A673 (cell line): Measurements from ENCODE around the gene FYCO1. TPM values are rescaled to one million over a fixed set of nuclear protein-coding genes. Genes with fewer than 3 reads are reported as not detected.

Experiments
- BruUV-seq: library from RNA; stranded (reverse); fragments of 400-500 nt; replicated peaks from 2 replicates; lab custom pipeline; 2021; lab: Mats Ljungman, UMichigan
- CTCF ChIA-PET: fragments of 300-600 bp; sonication (Branson Sonifier 250); formaldehyde crosslinking; loops from one replicate; lab custom pipeline; 2022; ENCODE audit warnings: antibody characterized with exemption; lab: Charles Lee
- POLR2A ChIA-PET: fragments of 300-600 bp; sonication (Branson Sonifier 250); formaldehyde crosslinking; loops from one replicate; lab custom pipeline; 2022; ENCODE audit warnings: antibody characterized with exemption; ENCODE audit not compliant: low non-redundant PET; lab: Charles Lee
- DNase-seq: peaks from one replicate; pipeline ENCODE4 v3.0.0-alpha.2; 2015; ENCODE audit warnings: low spot score
- H3K27ac ChIP-seq: fragments of 200-600 bp; sonication (generic); 2 replicates; pipeline ENCODE4 v1.5.1; 2016; ENCODE audit warnings: mixed run types, low read depth, mild to moderate bottlenecking, mixed read lengths, antibody characterized with exemption, low read length; ENCODE audit not compliant: poor library complexity, severe bottlenecking
- H3K27me3 ChIP-seq: fragments of 200-600 bp; sonication (generic); replicated peaks from 2 replicates; pipeline ENCODE4 v1.6.1; 2017; ENCODE audit warnings: mixed run types, low read depth, mild to moderate bottlenecking, mixed read lengths, antibody characterized with exemption, low read length; ENCODE audit not compliant: insufficient read depth, poor library complexity
- H3K36me3 ChIP-seq: fragments of 200-600 bp; sonication (generic); 2 replicates; pipeline ENCODE4 v1.6.1; 2016; ENCODE audit warnings: mixed run types, mild to moderate bottlenecking, mixed read lengths, antibody characterized with exemption, low read length; ENCODE audit not compliant: insufficient read depth, poor library complexity, severe bottlenecking
- H3K4me1 ChIP-seq: fragments of 200-600 bp; sonication (generic); 2 replicates; pipeline ENCODE4 v1.6.1; 2017; ENCODE audit warnings: mixed run types, mild to moderate bottlenecking, mixed read lengths, antibody characterized with exemption, low read length; ENCODE audit not compliant: insufficient read depth, poor library complexity, severe bottlenecking
- H3K4me3 ChIP-seq: fragments of 200-600 bp; sonication (generic); 2 replicates; pipeline ENCODE4 v1.5.1; 2016; ENCODE audit warnings: low read depth, mixed run types, mild to moderate bottlenecking, mixed read lengths, low read length; ENCODE audit not compliant: poor library complexity, severe bottlenecking
- H3K9me3 ChIP-seq: fragments of 200-600 bp; sonication (generic); 2 replicates; pipeline ENCODE4 v1.6.1; 2016; ENCODE audit warnings: mixed run types, low read depth, mild to moderate bottlenecking, mixed read lengths, antibody characterized with exemption, low read length; ENCODE audit not compliant: poor library complexity, severe bottlenecking
- CTCF ChIP-seq: fragments of 300-800, 200-600 bp; sonication (generic); conservative IDR thresholded peaks from 2 replicates; pipeline ENCODE4 v1.5.1; 2017; ENCODE audit warnings: low read depth, mild to moderate bottlenecking, antibody characterized with exemption, low read length, moderate library complexity, mixed read lengths
- EZH2 ChIP-seq: fragments of 200-600 bp; sonication (generic); IDR thresholded peaks from 2 replicates; pipeline ENCODE4 v1.6.1; 2017; ENCODE audit warnings: borderline replicate concordance, low read depth, mild to moderate bottlenecking, mixed read lengths, antibody characterized with exemption, low read length; ENCODE audit not compliant: poor library complexity, severe bottlenecking
- intact Hi-C: fragments of 100-400 bp; cut with micrococcal nuclease; formaldehyde crosslinking; loops from one replicate; pipeline ENCODE4 v1.10.0; 2022; ENCODE audit not compliant: unreplicated experiment
- total RNA-seq: library from RNA; stranded (reverse); gene quantifications from 2 replicates; pipeline ENCODE4 v1.2.3, GENCODE V29; 2021

FYCO1 gene
- total RNA-seq, 1 experiment from 2014 or later, result 7.4 TPM

GRCh38 chr3:45993421-45994027, 2.1 kb downstream of the FYCO1 start:
- ChIA-PET CTCF (interaction anchor here (0.6 kb wide), 1 partner anchor 303 kb away, joined by 3 read pairs; no protein-coding TSS in a partner anchor), POLR2A (no interaction called here)
- intact Hi-C loops, result no loop called here
- no peak for DNase-seq
- no peak for TF ChIP-seq CTCF
- no peak for TF ChIP-seq EZH2
- no TSS peak for BruUV-seq
- no peaks in the 10 kb centered on the region for H3K4me1 ChIP-seq
- H3K27ac ChIP-seq, result no peak overlapping the region
- no peaks in the 10 kb centered on the region for H3K36me3 ChIP-seq
- no peaks in the 10 kb centered on the region for H3K9me3 ChIP-seq
- no peak overlapping the region for H3K4me3 ChIP-seq
- no peaks in the 10 kb centered on the region for H3K27me3 ChIP-seq

- ChIA-PET POLR2A (no interaction called here), CTCF (no interaction called here)
- TF ChIP-seq CTCF (no peak), EZH2 (no peak)
- no peaks in the 10 kb centered on the region for H3K36me3 ChIP-seq
- no peaks in the 10 kb centered on the region for H3K4me1 ChIP-seq
- no peak overlapping the region for H3K27ac ChIP-seq
- intact Hi-C loops, result no loop called here
- BruUV-seq, result no TSS peak
- no peaks in the 10 kb centered on the region for H3K9me3 ChIP-seq
- H3K27me3 ChIP-seq, result no peaks in the 10 kb centered on the region
- H3K4me3 ChIP-seq, result no peak overlapping the region
- no peak for DNase-seq
Observed at GRCh38 chr3:45992821-45993221, 2.8 kb downstream of the FYCO1 start.

GRCh38 chr3:45992133-45992729, 3.4 kb downstream of the FYCO1 start:
- no peak for DNase-seq
- ChIA-PET POLR2A (no interaction called here), CTCF (no interaction called here)
- no peaks in the 10 kb centered on the region for H3K36me3 ChIP-seq
- H3K27ac ChIP-seq, result no peak overlapping the region
- no peak overlapping the region for H3K4me3 ChIP-seq
- intact Hi-C loops, result no loop called here
- BruUV-seq, result no TSS peak
- TF ChIP-seq EZH2 (no peak), CTCF (no peak)
- H3K27me3 ChIP-seq, result no peaks in the 10 kb centered on the region
- H3K4me1 ChIP-seq, result no peaks in the 10 kb centered on the region
- H3K9me3 ChIP-seq, result no peaks in the 10 kb centered on the region
